Left ventricle myocardium inferior (tissue), 1 donor: ENCODE measurements around the gene DUSP7. TPM values are rescaled to one million over a fixed set of nuclear protein-coding genes. Genes with fewer than 3 reads are reported as not detected.

Source experiments
- DNase-seq: peaks from one replicate; pipeline ENCODE4 v3.0.0-alpha.2; 2020
- H3K27ac ChIP-seq: fragments of 200-600 bp; replicated peaks from 2 replicates; pipeline ENCODE4 v1.8.0; 2021
- H3K27me3 ChIP-seq: fragments of 200-600 bp; 2 replicates; pipeline ENCODE4 v1.8.0; 2021; ENCODE audit warnings: low read depth
- H3K36me3 ChIP-seq: fragments of 200-600 bp; 2 replicates; pipeline ENCODE4 v1.8.0; 2021
- H3K4me1 ChIP-seq: fragments of 200-600 bp; 2 replicates; pipeline ENCODE4 v1.8.0; 2021
- H3K4me3 ChIP-seq: fragments of 200-600 bp; 2 replicates; pipeline ENCODE4 v1.8.0; 2021; ENCODE audit warnings: mild to moderate bottlenecking, moderate library complexity
- H3K9me3 ChIP-seq: fragments of 200-600 bp; replicated peaks from 2 replicates; pipeline ENCODE4 v1.8.0; 2021
- intact Hi-C: fragments of 100-400 bp; cut with micrococcal nuclease; formaldehyde crosslinking; loops from one replicate; pipeline ENCODE4 v1.11.0; 2022
- total RNA-seq: library from RNA; stranded (reverse); fragmentation: NEBNext Ultra II Directional; extraction: Animal tissue kit (Norgen Biotek cat#: 25700); gene quantifications from one replicate; pipeline ENCODE4 v1.2.1, GENCODE V29; 2021
- TF ChIP-seq, protein P1 (sequence below): fragments of 200-600 bp; IDR thresholded peaks from 2 replicates; pipeline ENCODE4 v1.8.0; 2021; ENCODE audit warnings: antibody characterized with exemption, mild to moderate bottlenecking, borderline replicate concordance
- donor health status: DM: no; HTN: yes; CAD: no; lungs with severe emphysema.

DUSP7 gene
- total RNA-seq, 1 donor from 2014 or later = 23.1 TPM

- Histone ChIP-seq H3K36me3 (no peaks in the 10 kb centered on the region), H3K4me3 (no peak overlapping the region), H3K4me1 (peaks cover 28% of the 10 kb centered on the region), H3K9me3 (no peaks in the 10 kb centered on the region), H3K27ac (no peak overlapping the region), H3K27me3 (no peaks in the 10 kb centered on the region)
- TF ChIP-seq, protein P1, sequence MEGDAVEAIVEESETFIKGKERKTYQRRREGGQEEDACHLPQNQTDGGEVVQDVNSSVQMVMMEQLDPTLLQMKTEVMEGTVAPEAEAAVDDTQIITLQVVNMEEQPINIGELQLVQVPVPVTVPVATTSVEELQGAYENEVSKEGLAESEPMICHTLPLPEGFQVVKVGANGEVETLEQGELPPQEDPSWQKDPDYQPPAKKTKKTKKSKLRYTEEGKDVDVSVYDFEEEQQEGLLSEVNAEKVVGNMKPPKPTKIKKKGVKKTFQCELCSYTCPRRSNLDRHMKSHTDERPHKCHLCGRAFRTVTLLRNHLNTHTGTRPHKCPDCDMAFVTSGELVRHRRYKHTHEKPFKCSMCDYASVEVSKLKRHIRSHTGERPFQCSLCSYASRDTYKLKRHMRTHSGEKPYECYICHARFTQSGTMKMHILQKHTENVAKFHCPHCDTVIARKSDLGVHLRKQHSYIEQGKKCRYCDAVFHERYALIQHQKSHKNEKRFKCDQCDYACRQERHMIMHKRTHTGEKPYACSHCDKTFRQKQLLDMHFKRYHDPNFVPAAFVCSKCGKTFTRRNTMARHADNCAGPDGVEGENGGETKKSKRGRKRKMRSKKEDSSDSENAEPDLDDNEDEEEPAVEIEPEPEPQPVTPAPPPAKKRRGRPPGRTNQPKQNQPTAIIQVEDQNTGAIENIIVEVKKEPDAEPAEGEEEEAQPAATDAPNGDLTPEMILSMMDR = no peak
- no peak for DNase-seq
- intact Hi-C loops = no loop called here
Observed at GRCh38 chr3:52063026-52063723, 6.8 kb upstream of the DUSP7 start.

GRCh38 chr3:52062505-52062904 lies 6.1 kb upstream of the DUSP7 start:
- Histone ChIP-seq H3K27ac (no peak overlapping the region), H3K4me3 (no peak overlapping the region), H3K36me3 (no peaks in the 10 kb centered on the region), H3K9me3 (no peaks in the 10 kb centered on the region), H3K27me3 (no peaks in the 10 kb centered on the region), H3K4me1 (peaks cover 35% of the 10 kb centered on the region)
- intact Hi-C loops = no loop called here
- TF ChIP-seq, protein P1 = no peak
- DNase-seq = no peak

GRCh38 chr3:52061121-52061910 lies 4.9 kb upstream of the DUSP7 start:
- TF ChIP-seq, protein P1 = no peak
- Histone ChIP-seq H3K27me3 (no peaks in the 10 kb centered on the region), H3K36me3 (no peaks in the 10 kb centered on the region), H3K9me3 (no peaks in the 10 kb centered on the region), H3K4me3 (no peak overlapping the region), H3K27ac (no peak overlapping the region), H3K4me1 (peaks cover 40% of the 10 kb centered on the region)
- intact Hi-C loops = no loop called here
- DNase-seq = no peak

- no peak overlapping the region for H3K27ac ChIP-seq
- H3K9me3 ChIP-seq = no peaks in the 10 kb centered on the region
- H3K4me1 ChIP-seq = peaks cover 39% of the 10 kb centered on the region
- intact Hi-C loops = loop anchor here (10.0 kb wide), 2 partner anchors 45 to 55 kb away; no protein-coding TSS in a partner anchor
- no peak overlapping the region for H3K4me3 ChIP-seq
- H3K36me3 ChIP-seq = no peaks in the 10 kb centered on the region
- no peak for DNase-seq
- TF ChIP-seq, protein P1 = no peak
- no peaks in the 10 kb centered on the region for H3K27me3 ChIP-seq
Observed at GRCh38 chr3:52059781-52060180, 3.4 kb upstream of the DUSP7 start.

- Histone ChIP-seq H3K4me1 (peaks cover 56% of the 10 kb centered on the region), H3K27ac (peak overlapping the region; percentile 95), H3K4me3 (peak overlapping the region; percentile 80), H3K36me3 (peaks cover 13% of the 10 kb centered on the region), H3K27me3 (no peaks in the 10 kb centered on the region), H3K9me3 (no peaks in the 10 kb centered on the region)
- TF ChIP-seq, protein P1 = no peak
- intact Hi-C loops = loop anchor here (10.0 kb wide), 2 partner anchors 47 to 53 kb away; no protein-coding TSS in a partner anchor
- DNase-seq = no peak
Observed at GRCh38 chr3:52057812-52058495, 1.6 kb upstream of the DUSP7 start.
